ENCODE results near the gene PALM3. TPM values are rescaled to one million over a fixed set of nuclear protein-coding genes. Genes with fewer than 3 reads are reported as not detected.
"Not testable (repeated sequence)": the region's sequence is repeated elsewhere in the genome, so short reads cannot be mapped to it uniquely, and the experiment has no call there.

PALM3 gene
- polyA plus RNA-seq, 3 donors: 22.7 to 30.3 (median 23.0) TPM

DNA sequence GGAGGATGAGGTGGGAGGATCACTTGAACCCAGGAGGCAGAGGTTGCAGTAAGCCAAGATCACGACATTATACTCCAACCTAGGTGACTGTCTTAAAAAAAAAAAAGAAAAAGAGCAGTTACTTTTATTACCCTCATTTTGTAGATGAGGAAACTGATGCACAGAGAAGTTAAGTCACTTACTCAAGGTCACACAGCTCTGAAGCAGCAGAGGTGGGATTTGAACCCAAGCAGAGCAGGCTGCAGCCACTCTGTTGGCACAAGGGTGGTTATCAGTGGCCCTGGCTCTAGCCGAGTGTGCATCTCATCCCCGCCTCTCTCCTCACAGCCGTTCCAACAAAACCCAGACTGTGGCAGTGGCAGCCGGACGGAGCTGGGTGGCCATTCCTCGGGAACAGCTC is 22.7 kb downstream of the PALM3 start:
- no peak for DNase-seq

DNA sequence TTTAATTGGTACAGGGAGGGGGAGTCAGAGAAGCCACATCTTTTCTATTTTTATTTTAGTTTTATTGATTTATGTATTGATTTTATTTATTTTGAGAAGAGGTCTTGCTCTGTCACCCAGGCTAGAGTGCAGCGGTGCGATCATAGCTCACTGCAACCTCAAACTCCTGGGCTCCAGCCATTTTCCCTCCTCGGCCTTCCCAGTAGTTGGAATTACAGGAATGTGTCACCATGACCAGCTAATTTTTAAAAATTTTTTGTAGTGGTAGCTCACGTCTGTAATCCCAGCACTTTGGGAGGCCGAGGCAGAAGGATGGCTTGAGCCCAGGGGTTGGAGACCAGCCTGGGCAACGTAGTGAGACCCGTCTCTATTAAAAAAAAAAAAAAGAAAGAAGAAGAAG is 26.2 kb downstream of the PALM3 start:
- no peak for DNase-seq

DNA sequence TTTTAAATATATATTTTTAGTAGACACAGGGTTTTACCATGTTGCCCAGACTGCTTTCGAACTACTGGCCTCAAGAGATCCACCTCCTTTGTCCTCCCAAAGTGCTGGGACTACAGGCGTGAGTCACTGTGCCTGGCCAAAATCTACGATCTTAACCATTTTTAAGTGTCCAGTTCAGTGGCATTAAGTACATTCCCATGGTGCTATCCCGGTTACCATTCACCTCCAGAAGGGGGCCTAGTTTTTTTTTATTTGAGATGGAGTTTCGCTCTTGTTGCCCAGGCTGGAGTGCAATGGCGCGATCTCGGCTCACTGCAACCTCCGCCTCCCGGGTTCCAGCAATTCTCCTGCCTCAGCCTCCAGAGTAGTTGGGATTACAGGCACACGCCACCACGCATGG is 26.7 kb downstream of the PALM3 start:
- DNase-seq: not testable (repeated sequence)

DNA sequence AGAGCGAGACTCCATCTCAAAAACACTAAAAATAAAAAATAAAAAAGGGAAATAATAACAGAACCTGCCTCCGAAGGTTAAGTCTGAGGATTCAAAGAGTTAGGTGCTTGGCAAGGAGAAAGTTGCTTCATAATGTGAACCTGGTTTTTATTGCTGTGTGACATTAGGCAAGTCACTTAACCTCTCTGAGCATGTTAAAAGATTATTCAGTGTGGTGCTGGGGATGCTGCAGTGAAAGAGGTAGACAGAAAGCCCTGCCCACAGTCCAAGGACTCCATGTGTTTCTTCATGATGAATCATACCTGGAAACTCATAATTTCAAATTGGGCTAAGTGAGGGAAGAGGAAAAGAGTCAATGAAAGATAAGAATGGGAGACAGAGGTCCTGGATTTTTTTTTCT is 27.9 kb downstream of the PALM3 start:
- no peak for DNase-seq

DNA sequence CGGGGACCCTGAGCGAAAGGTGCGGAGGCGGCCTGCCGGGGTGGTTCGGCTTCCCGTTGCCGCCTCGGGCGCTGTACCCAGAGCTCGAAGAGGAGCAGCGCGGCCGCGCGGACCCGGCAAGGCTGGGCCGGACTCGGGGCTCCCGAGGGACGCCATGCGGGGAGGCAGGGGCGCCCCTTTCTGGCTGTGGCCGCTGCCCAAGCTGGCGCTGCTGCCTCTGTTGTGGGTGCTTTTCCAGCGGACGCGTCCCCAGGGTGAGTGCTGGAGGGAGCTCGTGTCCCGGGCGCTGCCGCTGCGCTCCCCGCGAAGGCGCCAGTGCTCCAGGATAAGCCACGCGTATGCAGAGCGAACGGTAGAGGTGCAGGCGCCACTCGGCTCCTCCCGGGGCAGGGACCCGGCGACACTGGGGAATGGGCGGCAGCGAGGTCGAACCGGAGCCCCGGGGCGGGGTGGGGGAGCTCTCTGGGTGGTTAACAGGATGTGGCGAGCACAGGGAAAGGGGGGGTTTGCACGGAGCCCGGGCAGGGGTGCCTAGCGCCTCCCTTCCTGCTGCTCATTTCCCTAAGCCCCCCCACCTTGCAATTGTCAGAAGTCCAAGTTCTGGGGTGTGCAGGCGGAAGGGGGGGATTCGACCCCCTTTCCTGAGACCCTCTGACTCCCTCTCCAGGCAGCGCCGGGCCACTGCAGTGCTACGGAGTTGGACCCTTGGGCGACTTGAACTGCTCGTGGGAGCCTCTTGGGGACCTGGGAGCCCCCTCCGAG is 30.0 kb downstream of the PALM3 start, which contains the start of gene IL27RA:
TSS of gene IL27RA (plus strand) at position 44 of the 762 bp plus-strand sequence. CDS start at position 155, 111 bp downstream.
- DNase-seq: peak; percentile 56

DNA sequence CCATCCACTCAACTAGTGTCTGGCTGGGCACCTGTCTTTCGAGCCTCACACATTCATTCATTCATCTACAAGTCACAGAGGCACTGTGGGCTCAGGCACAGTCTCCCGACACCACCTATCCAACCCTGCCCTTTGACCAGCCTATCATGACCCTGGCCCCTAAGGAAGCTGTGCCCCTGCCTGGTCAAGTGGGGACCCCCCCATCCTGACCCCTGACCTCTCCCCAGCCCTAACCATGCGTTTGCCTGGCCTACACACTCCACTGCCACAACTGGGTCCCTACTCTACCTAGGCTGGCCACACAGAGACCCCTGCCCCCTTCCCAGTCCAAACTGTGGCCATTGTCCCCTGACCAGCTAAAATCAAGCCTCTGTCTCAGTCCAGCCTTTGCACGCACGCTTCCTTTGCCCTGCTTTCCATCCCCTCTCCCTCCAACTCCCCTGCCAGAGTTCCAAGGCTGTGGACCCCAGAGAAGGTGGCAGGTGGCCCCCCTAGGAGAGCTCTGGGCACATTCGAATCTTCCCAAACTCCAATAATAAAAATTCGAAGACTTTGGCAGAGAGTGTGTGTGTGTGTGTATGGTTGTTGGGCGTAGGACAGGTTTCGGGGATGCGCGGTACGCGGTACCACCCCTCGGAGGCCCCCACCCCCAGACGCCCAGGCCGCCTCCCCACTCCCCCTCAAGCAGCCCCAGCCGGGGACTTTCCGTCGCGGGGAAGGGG is 30.7 kb downstream of the PALM3 start:
- no peak for DNase-seq

DNA sequence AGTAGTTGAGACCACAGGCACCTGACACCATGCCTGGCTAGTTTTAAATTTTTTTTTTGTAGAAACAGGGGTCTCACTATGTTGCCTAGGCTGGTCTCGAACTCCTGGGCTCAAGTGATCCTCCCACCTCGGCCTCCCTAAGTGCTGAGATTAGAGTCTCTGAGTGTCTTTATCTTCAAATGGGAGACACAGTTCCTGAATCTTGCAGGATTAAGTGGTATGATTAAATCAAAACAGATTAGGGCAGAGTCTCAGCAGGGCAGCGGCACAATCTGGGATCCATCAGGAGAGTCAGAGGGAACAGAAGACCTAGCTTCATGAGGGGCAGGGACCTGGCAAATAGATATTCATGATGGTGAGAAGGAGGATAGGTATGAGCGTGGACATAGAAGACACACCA is 33.0 kb downstream of the PALM3 start:
- DNase-seq: no peak

GRCh38 chr19:14027856-14028450 is 33.9 kb downstream of the PALM3 start, which contains the start of gene RLN3:
Gene RLN3, plus strand, starts transcription at chr19:14028148. Its CDS starts 57 bp downstream, at chr19:14028205.
- DNase-seq: no peak

DNA sequence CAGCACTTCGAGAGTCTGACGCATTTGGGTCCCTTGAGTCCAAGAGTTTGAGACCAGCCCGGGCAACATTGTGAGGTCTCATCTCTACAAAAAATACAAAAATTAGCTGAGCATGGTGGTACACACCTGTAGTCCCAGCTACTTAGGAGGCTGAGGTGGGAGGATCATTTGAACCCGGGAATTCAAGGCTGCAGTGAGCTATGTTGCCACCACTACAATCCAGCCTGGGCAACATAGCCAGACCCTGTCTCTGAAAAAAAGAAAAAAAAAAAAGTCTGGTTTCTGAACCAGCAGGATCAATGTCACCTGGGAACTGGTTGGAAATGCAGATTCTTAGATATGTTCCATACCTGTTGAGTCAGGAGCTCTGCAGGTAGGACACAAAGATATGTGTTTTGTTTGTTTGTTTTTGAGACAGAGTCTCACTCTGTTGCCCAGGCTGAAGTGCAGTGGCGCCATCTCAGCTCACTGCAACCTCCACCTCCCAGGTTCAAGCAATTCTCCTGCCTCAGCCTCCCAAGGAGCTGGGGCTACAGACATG is 35.2 kb downstream of the PALM3 start:
- not testable (repeated sequence) for DNase-seq

DNA sequence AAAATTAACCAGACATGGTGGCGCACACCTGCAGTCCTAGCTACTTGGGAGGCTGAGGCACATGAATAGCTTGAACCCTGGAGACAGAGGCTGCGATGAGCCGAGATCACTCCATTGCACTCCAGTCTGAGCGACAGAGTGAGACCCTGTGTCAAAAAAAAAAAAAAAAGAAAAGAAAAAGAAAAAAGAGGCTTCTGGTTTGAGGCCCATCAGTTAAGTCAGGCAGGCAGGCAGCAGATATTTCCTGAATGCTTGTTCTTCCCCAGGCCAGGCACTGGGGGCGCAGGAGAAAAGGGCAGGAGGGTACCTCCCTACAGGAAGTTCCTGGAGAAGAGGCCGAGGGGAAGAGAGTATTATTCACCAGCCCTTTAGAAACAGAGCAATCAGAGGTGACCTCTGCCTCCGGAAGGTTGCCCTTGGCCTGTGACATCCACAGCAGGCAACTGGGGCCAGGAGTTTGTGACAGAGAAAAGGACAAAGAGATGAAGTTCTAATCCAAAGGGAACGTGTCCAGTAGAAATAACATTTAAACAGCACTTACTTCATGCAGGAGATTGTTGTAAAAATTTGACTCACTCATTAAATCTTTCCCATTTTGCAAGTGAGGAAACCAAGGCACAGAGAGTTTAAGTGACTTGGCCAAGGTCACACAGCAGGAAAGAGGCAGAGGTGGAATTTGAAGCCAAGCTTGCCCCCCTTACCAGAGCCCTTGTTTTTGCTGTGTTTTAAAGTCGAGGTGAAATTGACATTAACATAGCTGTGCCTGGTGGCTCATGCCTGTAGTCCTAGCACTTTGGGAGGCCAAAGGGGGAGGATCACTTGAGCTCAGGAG is 38.3 kb downstream of the PALM3 start:
- no peak for DNase-seq

DNA sequence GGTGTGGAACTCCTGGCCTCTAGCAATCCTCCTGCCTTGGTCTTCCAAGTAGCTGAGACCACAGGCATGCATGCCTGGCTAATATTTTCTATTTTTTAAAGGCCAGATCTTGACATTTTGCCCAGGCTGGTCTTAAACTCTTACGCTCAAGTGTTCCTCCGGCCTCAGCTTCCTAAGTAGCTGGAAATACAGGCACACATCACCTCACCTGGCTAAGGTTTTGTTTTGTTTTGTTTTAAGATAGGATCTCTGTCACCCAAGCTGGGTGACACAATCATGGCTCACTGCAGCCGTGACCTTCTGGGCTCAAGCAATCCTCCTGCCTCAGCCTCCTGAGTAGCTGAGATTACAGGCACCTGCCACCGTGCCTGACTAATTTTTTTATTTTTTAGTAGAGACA is 39.4 kb downstream of the PALM3 start:
- DNase-seq: no peak

DNA sequence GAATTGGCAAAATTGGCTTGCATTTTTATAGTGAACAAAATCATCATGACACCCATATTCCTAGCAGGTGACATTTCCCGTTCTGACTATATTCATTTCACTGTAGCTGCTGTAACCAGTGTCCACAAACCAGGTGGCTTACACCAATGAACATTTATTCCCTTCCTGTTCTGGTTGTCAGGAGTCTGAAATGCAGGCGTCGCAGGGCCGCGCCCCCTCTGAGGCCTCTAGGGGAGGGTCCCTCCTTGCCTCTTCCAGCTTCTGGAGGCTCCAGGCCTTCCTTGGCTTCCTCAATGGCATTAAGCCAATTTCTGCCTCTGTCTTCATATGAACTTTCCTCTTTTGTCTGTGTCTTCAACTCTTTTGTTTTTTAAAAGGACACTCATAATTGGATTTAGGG is 40.4 kb downstream of the PALM3 start:
- no peak for DNase-seq

DNA sequence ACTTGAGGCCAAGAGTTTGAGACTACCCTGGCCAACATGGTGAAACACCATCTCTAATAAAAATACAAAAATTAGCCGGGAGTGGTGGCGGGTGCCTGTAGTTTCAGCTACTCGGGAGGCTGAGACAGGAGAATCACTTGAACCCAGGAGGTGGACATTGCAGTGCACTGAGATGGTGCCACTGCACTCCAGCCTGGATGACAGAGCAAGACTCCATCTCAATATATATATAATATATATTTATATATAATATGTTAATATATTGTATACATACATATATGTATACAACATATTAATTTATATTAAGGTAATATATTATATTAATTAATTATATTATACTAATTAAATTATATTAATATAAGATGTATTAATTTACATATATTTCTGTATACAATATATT is 42.1 kb downstream of the PALM3 start:
- not testable (repeated sequence) for DNase-seq

- DNase-seq: no peak
Measured at GRCh38 chr19:14019100-14019499, 42.8 kb downstream of the PALM3 start.

DNA sequence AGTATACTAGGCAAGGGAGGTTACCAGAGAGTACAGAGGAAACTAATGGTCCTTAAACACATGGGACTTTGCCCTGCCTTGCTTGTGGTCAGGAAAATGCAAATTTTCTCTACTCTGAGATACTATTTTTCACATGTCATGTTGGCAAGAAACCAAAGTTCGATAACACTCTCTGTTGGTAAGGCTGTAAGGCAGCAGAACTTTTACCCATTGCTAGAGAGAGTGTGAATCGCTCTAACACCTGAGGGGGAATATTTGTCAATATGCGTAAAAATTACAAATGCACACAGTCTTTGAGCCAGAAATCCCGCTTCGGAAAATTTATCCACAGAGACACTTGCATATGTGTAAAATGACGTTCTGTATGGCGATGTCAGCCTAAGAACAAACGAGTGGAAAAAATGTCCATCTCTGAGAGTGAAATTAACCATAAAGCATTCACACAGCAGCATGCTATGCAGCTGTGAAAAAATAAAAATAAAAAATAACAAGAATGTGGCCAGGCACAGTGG is 46.3 kb downstream of the PALM3 start:
- no peak for DNase-seq

GRCh38 chr19:14012378-14012915 is 49.4 kb downstream of the PALM3 start:
- DNase-seq: no peak

- DNase-seq: no peak
Measured at GRCh38 chr19:14006766-14007562, 54.9 kb downstream of the PALM3 start.

GRCh38 chr19:14006085-14006765 is 55.7 kb downstream of the PALM3 start, which contains the start of gene RFX1:
Gene RFX1, minus strand, starts transcription at chr19:14006320. Its CDS starts 12,477 bp downstream, at chr19:13993843.
- peak; percentile 100 for DNase-seq

- peak; percentile 90 for DNase-seq
Measured at GRCh38 chr19:14005349-14006084, 56.4 kb downstream of the PALM3 start.

Measured in renal pelvis (tissue), 4 donors.